Measurements from ENCODE around the gene QSOX2. TPM values are rescaled to one million over a fixed set of nuclear protein-coding genes. Genes with fewer than 3 reads are reported as not detected.

QSOX2 gene
- total RNA-seq, 1 experiment from 2014 or later, result 34.6 TPM

DNA sequence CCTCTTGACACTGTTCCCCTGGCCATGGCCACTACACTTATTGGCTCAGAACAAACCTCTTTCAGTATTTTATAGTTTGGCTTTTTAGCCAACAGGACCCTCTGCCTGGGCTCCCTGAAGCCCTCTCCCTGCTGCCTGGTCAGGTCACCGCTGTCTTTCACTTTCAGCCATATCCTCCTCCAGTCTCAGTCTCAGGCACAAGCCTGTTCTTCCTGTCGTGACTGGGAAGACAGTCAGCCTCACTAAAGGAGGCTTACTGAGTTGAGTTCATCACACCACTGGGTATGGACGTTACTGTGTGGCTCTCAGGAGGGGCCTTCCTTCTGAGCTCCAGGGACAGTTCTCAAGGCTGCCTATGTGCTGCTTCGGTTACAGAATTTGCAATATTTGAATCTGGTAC, 2.0 kb downstream of the QSOX2 start:
- Histone ChIP-seq H3K9me2 (ENCODE audit: insufficient read depth) (no peaks in the 10 kb centered on the region), H3K27me3 (ENCODE audit: insufficient read depth, low read length) (no peaks in the 10 kb centered on the region), H2AFZ (ENCODE audit: low read depth, low read length, poor library complexity, severe bottlenecking) (no peak overlapping the region), H3K9me3 (ENCODE audit: control insufficient read depth in 1 of 2, insufficient read depth in 1 of 2, low read depth in 1 of 2, low read length in 2 of 2) (no peaks in the 10 kb centered on the region), H3K4me3 (replicated peaks in 1 of 2; ENCODE audit: low read depth in 1 of 2, low read length in 2 of 2) (no peak overlapping the region), H3K27ac (ENCODE audit: low read depth, low read length) (no peak overlapping the region), H3K36me3 (ENCODE audit: control insufficient read depth in 1 of 2, insufficient read depth in 2 of 2, low read length in 2 of 2) (peaks cover 0 to 13% of the 10 kb centered on the region in 2 experiments; a peak in 1 of 4 replicates), H3K4me2 (ENCODE audit: low read length) (peak overlapping the region; percentile 82), H3K79me2 (ENCODE audit: insufficient read depth, low read length) (peaks cover 68% of the 10 kb centered on the region), H3K9ac (ENCODE audit: low read length) (peak overlapping the region; percentile 81; the same call in 1 of the 2 replicates), H4K20me1 (ENCODE audit: insufficient read depth) (peaks cover 7% of the 10 kb centered on the region; the same call in 1 of the 2 replicates), H3K4me1 (ENCODE audit: control insufficient read depth in 1 of 2, insufficient read depth in 2 of 2, low read length in 2 of 2) (peaks cover 16 to 24% of the 10 kb centered on the region in 2 experiments)
- BruUV-seq (replicated peaks), result TSS peak; percentile 63
- TF ChIP-seq CEBPB (IDR thresholded peaks at IDR 0.05; ENCODE audit: low read depth) (no peak), JUND (IDR thresholded peaks at IDR 0.05) (no peak), SRF (IDR thresholded peaks at IDR 0.05; ENCODE audit: low read depth) (no peak), ZFX (IDR thresholded peaks at IDR 0.05) (no peak)
- RAD21 ChIA-PET (ENCODE audit: low non-redundant PET in 1 of 2, low total read pairs in 2 of 2, uncharacterized antibody in 2 of 2, unreplicated experiment in 2 of 2), result no interaction called here
- CTCF ChIA-PET, result no interaction called here
- intact Hi-C loops (cut with micrococcal nuclease), result no loop called here
- DNase-seq (ENCODE audit: low read depth, low spot score) (no peak), ATAC-seq (no peak)
- POLR2A ChIA-PET, result interaction anchor here (1.4 kb wide), 1 partner anchor 24 kb away, joined by 3 read pairs; no protein-coding TSS in a partner anchor

DNA sequence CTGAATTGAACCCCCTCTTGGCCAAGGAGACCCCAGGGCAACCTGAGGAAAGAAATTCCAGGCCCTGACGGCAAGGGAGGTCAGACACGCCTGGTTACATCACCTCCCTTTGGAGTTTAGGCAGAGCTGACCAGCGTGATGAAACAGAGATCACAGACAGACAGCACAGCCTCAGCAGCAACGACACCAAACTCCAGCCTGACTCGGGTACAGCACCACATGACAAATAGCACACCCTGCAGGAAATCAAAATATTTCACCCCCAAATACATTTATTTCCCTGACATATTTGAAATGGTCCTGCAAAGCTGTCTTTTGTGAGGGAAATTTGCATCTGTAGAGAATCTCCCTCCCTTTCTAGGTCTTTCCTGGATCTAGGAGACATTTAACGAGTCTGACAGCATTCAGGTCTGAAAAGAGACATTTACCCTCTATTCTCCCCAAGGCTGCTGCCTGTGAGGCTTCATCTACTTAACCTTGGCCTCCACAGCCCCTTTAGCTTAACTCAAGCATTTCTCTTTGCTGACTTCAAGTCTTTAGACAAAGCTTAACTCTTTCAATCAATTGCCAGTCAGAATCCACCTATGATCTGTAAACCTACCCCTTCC, 2.6 kb downstream of the QSOX2 start:
- POLR2A ChIA-PET, result interaction anchor here (1.4 kb wide), 1 partner anchor 24 kb away, joined by 3 read pairs; no protein-coding TSS in a partner anchor
- Histone ChIP-seq H3K27me3 (ENCODE audit: insufficient read depth, low read length) (no peaks in the 10 kb centered on the region), H3K4me1 (ENCODE audit: control insufficient read depth in 1 of 2, insufficient read depth in 2 of 2, low read length in 2 of 2) (peaks cover 16 to 24% of the 10 kb centered on the region in 2 experiments), H3K9ac (ENCODE audit: low read length) (no peak overlapping the region), H3K36me3 (ENCODE audit: control insufficient read depth in 1 of 2, insufficient read depth in 2 of 2, low read length in 2 of 2) (peaks cover 0 to 13% of the 10 kb centered on the region in 2 experiments; a peak in 1 of 4 replicates), H3K4me2 (ENCODE audit: low read length) (no peak overlapping the region), H4K20me1 (ENCODE audit: insufficient read depth) (peaks cover 7% of the 10 kb centered on the region; the same call in 1 of the 2 replicates), H3K4me3 (replicated peaks in 1 of 2; ENCODE audit: low read depth in 1 of 2, low read length in 2 of 2) (no peak overlapping the region), H2AFZ (ENCODE audit: low read depth, low read length, poor library complexity, severe bottlenecking) (no peak overlapping the region), H3K9me2 (ENCODE audit: insufficient read depth) (no peaks in the 10 kb centered on the region), H3K79me2 (ENCODE audit: insufficient read depth, low read length) (peaks cover 74% of the 10 kb centered on the region), H3K9me3 (ENCODE audit: control insufficient read depth in 1 of 2, insufficient read depth in 1 of 2, low read depth in 1 of 2, low read length in 2 of 2) (no peaks in the 10 kb centered on the region), H3K27ac (ENCODE audit: low read depth, low read length) (no peak overlapping the region)
- CTCF ChIA-PET, result no interaction called here
- DNase-seq (ENCODE audit: low read depth, low spot score) (no peak), ATAC-seq (no peak)
- TF ChIP-seq, protein P1, sequence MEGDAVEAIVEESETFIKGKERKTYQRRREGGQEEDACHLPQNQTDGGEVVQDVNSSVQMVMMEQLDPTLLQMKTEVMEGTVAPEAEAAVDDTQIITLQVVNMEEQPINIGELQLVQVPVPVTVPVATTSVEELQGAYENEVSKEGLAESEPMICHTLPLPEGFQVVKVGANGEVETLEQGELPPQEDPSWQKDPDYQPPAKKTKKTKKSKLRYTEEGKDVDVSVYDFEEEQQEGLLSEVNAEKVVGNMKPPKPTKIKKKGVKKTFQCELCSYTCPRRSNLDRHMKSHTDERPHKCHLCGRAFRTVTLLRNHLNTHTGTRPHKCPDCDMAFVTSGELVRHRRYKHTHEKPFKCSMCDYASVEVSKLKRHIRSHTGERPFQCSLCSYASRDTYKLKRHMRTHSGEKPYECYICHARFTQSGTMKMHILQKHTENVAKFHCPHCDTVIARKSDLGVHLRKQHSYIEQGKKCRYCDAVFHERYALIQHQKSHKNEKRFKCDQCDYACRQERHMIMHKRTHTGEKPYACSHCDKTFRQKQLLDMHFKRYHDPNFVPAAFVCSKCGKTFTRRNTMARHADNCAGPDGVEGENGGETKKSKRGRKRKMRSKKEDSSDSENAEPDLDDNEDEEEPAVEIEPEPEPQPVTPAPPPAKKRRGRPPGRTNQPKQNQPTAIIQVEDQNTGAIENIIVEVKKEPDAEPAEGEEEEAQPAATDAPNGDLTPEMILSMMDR (IDR thresholded peaks at IDR 0.05 in 2 of 3, conservative IDR thresholded peaks at IDR 0.05 in 1 of 3; ENCODE audit: borderline replicate concordance in 1 of 3, insufficient read depth in 1 of 3, low read depth in 2 of 3, low read length in 2 of 3), result peak in 1 of 3 experiments; percentile 17; a peak in 1 of 6 replicates
- TF ChIP-seq, protein P2, sequence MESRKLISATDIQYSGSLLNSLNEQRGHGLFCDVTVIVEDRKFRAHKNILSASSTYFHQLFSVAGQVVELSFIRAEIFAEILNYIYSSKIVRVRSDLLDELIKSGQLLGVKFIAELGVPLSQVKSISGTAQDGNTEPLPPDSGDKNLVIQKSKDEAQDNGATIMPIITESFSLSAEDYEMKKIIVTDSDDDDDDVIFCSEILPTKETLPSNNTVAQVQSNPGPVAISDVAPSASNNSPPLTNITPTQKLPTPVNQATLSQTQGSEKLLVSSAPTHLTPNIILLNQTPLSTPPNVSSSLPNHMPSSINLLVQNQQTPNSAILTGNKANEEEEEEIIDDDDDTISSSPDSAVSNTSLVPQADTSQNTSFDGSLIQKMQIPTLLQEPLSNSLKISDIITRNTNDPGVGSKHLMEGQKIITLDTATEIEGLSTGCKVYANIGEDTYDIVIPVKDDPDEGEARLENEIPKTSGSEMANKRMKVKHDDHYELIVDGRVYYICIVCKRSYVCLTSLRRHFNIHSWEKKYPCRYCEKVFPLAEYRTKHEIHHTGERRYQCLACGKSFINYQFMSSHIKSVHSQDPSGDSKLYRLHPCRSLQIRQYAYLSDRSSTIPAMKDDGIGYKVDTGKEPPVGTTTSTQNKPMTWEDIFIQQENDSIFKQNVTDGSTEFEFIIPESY (IDR thresholded peaks at IDR 0.05; ENCODE audit: extremely low read depth, insufficient replicate concordance, low read length), result no peak
- TF ChIP-seq CBX3 (IDR thresholded peaks at IDR 0.05; ENCODE audit: low read depth) (no peak), POLR2AphosphoS5 (IDR thresholded peaks at IDR 0.05; ENCODE audit: low read depth, low read length) (no peak)
- intact Hi-C loops (cut with micrococcal nuclease), result no loop called here
- RAD21 ChIA-PET (ENCODE audit: low non-redundant PET in 1 of 2, low total read pairs in 2 of 2, uncharacterized antibody in 2 of 2, unreplicated experiment in 2 of 2), result no interaction called here
- BruUV-seq (replicated peaks), result no TSS peak
